ENCODE results near the gene LIFR. TPM values are rescaled to one million over a fixed set of nuclear protein-coding genes. Genes with fewer than 3 reads are reported as not detected.

LIFR gene
- total RNA-seq, 1 experiment from 2014 or later: 10.6 TPM

DNA sequence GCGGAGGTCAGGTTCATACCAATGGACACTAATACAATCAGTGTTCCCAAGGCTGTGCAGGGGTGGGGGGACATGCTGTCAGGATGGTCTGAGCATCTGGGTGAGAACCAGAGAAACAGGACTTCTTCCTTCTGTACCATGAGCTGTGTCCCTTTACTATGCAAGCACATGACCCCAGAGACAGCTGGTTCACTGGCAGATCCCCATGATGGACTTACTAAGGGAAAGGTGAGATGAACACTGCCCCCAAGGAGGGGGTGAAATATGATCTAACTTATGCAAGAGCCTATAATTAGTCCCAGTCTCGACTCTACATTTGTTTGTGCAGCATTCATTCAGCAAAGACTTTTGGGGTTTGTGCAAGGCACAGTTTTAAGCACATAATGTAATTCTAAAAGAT lies 91.4 kb downstream of the LIFR start:
- no peaks in the 10 kb centered on the region for H3K27me3 ChIP-seq (ENCODE audit: insufficient read depth, low read length)
- TF ChIP-seq POLR2AphosphoS5 (IDR thresholded peaks at IDR 0.05; ENCODE audit: low read depth, low read length) (no peak), SP1 (IDR thresholded peaks at IDR 0.05; ENCODE audit: low read depth) (no peak), POLR2A (IDR thresholded peaks at IDR 0.05; ENCODE audit: borderline replicate concordance, extremely low read depth, insufficient read depth, insufficient read length) (no peak)
- no TSS peak for BruUV-seq (replicated peaks)
- H3K27ac ChIP-seq (ENCODE audit: low read depth, low read length): no peak overlapping the region
- peak overlapping the region; percentile 63 for H3K4me2 ChIP-seq (ENCODE audit: low read length)
- ChIA-PET RAD21 (ENCODE audit: low non-redundant PET in 1 of 2, low total read pairs in 2 of 2, uncharacterized antibody in 2 of 2, unreplicated experiment in 2 of 2) (no interaction called here), CTCF (interaction anchor here (1.3 to 3.6 kb wide), 2 partner anchors 16 to 24 kb away, joined by 3 to 24 read pairs; no protein-coding TSS in a partner anchor), POLR2A (no interaction called here)
- intact Hi-C loops (cut with micrococcal nuclease): no loop called here
- H3K36me3 ChIP-seq (ENCODE audit: control insufficient read depth in 1 of 2, insufficient read depth in 2 of 2, low read length in 2 of 2): no peaks in the 10 kb centered on the region
- H3K9ac ChIP-seq (ENCODE audit: low read length): no peak overlapping the region
- H4K20me1 ChIP-seq (ENCODE audit: insufficient read depth): no peaks in the 10 kb centered on the region
- H3K9me2 ChIP-seq (ENCODE audit: insufficient read depth): no peaks in the 10 kb centered on the region
- no peaks in the 10 kb centered on the region for H3K9me3 ChIP-seq (ENCODE audit: control insufficient read depth in 1 of 2, insufficient read depth in 1 of 2, low read depth in 1 of 2, low read length in 2 of 2)
- peaks cover 27 to 68% of the 10 kb centered on the region in 2 experiments for H3K4me1 ChIP-seq (ENCODE audit: control insufficient read depth in 1 of 2, insufficient read depth in 2 of 2, low read length in 2 of 2)
- H2AFZ ChIP-seq (ENCODE audit: low read depth, low read length, poor library complexity, severe bottlenecking): no peak overlapping the region
- ATAC-seq: no peak
- no peak overlapping the region for H3K4me3 ChIP-seq (replicated peaks in 1 of 2; ENCODE audit: low read depth in 1 of 2, low read length in 2 of 2)
- no peaks in the 10 kb centered on the region for H3K79me2 ChIP-seq (ENCODE audit: insufficient read depth, low read length)
- no peak for DNase-seq (ENCODE audit: low read depth, low spot score)

DNA sequence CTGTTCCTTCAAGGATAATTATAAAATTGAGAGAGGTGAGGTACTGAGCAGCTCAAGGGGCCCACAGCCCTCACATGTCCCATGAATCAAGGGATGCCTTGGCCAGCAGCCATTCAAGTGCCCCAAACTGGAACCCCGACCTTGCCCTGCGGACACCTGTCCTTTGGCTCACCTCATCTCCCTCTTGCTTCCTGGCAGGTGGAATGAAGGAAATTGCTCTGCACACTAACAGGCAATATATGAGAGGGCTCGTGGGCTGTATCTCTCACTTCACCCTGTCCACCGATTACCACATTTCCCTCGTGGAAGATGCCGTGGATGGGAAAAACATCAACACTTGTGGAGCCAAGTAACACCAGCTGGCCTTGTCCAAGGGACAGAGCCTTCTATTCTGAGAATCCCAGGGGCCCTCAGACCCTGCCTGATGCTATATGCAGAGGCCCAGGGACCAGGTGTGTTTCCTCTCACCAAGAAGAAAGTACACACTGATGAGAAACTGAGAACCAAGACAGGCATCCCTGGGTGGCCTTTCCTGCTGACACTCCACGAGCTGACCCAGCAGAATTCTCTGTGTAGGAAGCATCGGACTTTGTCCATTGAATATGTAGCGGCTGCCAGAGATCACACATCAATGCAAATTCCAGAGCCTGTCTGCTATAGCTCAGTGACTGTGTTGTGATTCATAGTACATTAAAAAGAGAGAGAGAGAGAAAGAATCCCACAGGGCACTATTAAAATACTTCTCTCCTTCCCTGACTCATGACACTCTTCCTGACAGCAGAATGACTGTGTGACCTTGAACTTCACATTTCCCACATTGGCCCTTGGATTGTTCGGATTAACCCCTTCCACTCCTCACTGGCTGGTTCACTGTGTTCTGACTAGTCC lies 92.6 kb downstream of the LIFR start:
- peak overlapping the region; percentile 88 for H2AFZ ChIP-seq (ENCODE audit: low read depth, low read length, poor library complexity, severe bottlenecking)
- peak; percentile 84 for DNase-seq (ENCODE audit: low read depth, low spot score)
- ChIA-PET POLR2A (no interaction called here), RAD21 (ENCODE audit: low non-redundant PET in 1 of 2, low total read pairs in 2 of 2, uncharacterized antibody in 2 of 2, unreplicated experiment in 2 of 2) (no interaction called here), CTCF (interaction anchor here (1.3 to 3.6 kb wide), 2 partner anchors 14 to 23 kb away, joined by 3 to 24 read pairs; no protein-coding TSS in a partner anchor)
- peak overlapping the region; percentile 63 for H3K4me2 ChIP-seq (ENCODE audit: low read length)
- H3K27me3 ChIP-seq (ENCODE audit: insufficient read depth, low read length): no peaks in the 10 kb centered on the region
- no peaks in the 10 kb centered on the region for H3K9me3 ChIP-seq (ENCODE audit: control insufficient read depth in 1 of 2, insufficient read depth in 1 of 2, low read depth in 1 of 2, low read length in 2 of 2)
- BruUV-seq (replicated peaks): no TSS peak
- 0 out of 2 replicates have a peak overlapping the region, but pooled peaks have one; percentile 4 for H3K9ac ChIP-seq (ENCODE audit: low read length)
- H3K36me3 ChIP-seq (ENCODE audit: control insufficient read depth in 1 of 2, insufficient read depth in 2 of 2, low read length in 2 of 2): no peaks in the 10 kb centered on the region
- H3K9me2 ChIP-seq (ENCODE audit: insufficient read depth): no peaks in the 10 kb centered on the region
- intact Hi-C loops (cut with micrococcal nuclease): no loop called here
- H3K27ac ChIP-seq (ENCODE audit: low read depth, low read length): no peak overlapping the region
- H3K4me1 ChIP-seq (ENCODE audit: control insufficient read depth in 1 of 2, insufficient read depth in 2 of 2, low read length in 2 of 2): peaks cover 27 to 67% of the 10 kb centered on the region in 2 experiments
- ATAC-seq: peak; percentile 89
- no peaks in the 10 kb centered on the region for H4K20me1 ChIP-seq (ENCODE audit: insufficient read depth)
- peak overlapping the region; percentile 10 to 42; a peak in 3 of 4 replicates for H3K4me3 ChIP-seq (replicated peaks in 1 of 2; ENCODE audit: low read depth in 1 of 2, low read length in 2 of 2)
- H3K79me2 ChIP-seq (ENCODE audit: insufficient read depth, low read length): no peaks in the 10 kb centered on the region
- TF ChIP-seq YY1 (IDR thresholded peaks at IDR 0.05; ENCODE audit: extremely low read depth, insufficient replicate concordance, low read depth, low read length): no peak
- TF ChIP-seq FOSL1 (IDR thresholded peaks at IDR 0.05; ENCODE audit: low read depth): peak; percentile 94
- TF ChIP-seq CBX3 (IDR thresholded peaks at IDR 0.05; ENCODE audit: low read depth): peak; percentile 91
- TF ChIP-seq, protein P1, sequence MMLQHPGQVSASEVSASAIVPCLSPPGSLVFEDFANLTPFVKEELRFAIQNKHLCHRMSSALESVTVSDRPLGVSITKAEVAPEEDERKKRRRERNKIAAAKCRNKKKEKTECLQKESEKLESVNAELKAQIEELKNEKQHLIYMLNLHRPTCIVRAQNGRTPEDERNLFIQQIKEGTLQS (IDR thresholded peaks at IDR 0.05): no peak
- TF ChIP-seq SP1 (IDR thresholded peaks at IDR 0.05; ENCODE audit: low read depth): peak; percentile 94
- TF ChIP-seq, protein P2, sequence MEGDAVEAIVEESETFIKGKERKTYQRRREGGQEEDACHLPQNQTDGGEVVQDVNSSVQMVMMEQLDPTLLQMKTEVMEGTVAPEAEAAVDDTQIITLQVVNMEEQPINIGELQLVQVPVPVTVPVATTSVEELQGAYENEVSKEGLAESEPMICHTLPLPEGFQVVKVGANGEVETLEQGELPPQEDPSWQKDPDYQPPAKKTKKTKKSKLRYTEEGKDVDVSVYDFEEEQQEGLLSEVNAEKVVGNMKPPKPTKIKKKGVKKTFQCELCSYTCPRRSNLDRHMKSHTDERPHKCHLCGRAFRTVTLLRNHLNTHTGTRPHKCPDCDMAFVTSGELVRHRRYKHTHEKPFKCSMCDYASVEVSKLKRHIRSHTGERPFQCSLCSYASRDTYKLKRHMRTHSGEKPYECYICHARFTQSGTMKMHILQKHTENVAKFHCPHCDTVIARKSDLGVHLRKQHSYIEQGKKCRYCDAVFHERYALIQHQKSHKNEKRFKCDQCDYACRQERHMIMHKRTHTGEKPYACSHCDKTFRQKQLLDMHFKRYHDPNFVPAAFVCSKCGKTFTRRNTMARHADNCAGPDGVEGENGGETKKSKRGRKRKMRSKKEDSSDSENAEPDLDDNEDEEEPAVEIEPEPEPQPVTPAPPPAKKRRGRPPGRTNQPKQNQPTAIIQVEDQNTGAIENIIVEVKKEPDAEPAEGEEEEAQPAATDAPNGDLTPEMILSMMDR (IDR thresholded peaks at IDR 0.05 in 2 of 3, conservative IDR thresholded peaks at IDR 0.05 in 1 of 3; ENCODE audit: borderline replicate concordance in 1 of 3, insufficient read depth in 1 of 3, low read depth in 2 of 3, low read length in 2 of 3): no peak
- peak; percentile 61 for TF ChIP-seq CEBPB (IDR thresholded peaks at IDR 0.05; ENCODE audit: low read depth)
- peak; percentile 90 for TF ChIP-seq JUND (IDR thresholded peaks at IDR 0.05)
- no peak for TF ChIP-seq ZNF274 (IDR thresholded peaks at IDR 0.05; ENCODE audit: low read depth, low read length)
- TF ChIP-seq SRF (IDR thresholded peaks at IDR 0.05; ENCODE audit: low read depth): peak; percentile 67
- TF ChIP-seq TCF7L2 (IDR thresholded peaks at IDR 0.05; ENCODE audit: borderline replicate concordance, extremely low read depth, insufficient read depth, insufficient read length): peak; percentile 88
- no peak for TF ChIP-seq EZH2phosphoT487 (IDR thresholded peaks at IDR 0.05; ENCODE audit: borderline replicate concordance)
- no peak for TF ChIP-seq ELF1 (IDR thresholded peaks at IDR 0.05; ENCODE audit: borderline replicate concordance, low read depth)
- TF ChIP-seq POLR2A (IDR thresholded peaks at IDR 0.05; ENCODE audit: borderline replicate concordance, extremely low read depth, insufficient read depth, insufficient read length): no peak
- no peak for TF ChIP-seq ZFX (IDR thresholded peaks at IDR 0.05)
- no peak for TF ChIP-seq EGR1 (IDR thresholded peaks at IDR 0.05; ENCODE audit: low read depth)

All from HCT116 (cell line).